22Rv1 (cell line): ENCODE data around the gene KLRF1.

Source experiments
- H3K27ac ChIP-seq: fragments of 450-650 bp; 2 replicates; pipeline ENCODE4 v1.5.1; 2017
- CTCF ChIP-seq: fragments of 450-650 bp; IDR thresholded peaks from 2 replicates; pipeline ENCODE4 v1.5.1; 2017; ENCODE audit warnings: mild to moderate bottlenecking
- ZFX ChIP-seq: fragments of 450-650 bp; IDR thresholded peaks from 2 replicates; pipeline ENCODE4 v1.6.1; 2017; ENCODE audit warnings: antibody characterized with exemption, borderline replicate concordance

The KLRF1 gene

DNA sequence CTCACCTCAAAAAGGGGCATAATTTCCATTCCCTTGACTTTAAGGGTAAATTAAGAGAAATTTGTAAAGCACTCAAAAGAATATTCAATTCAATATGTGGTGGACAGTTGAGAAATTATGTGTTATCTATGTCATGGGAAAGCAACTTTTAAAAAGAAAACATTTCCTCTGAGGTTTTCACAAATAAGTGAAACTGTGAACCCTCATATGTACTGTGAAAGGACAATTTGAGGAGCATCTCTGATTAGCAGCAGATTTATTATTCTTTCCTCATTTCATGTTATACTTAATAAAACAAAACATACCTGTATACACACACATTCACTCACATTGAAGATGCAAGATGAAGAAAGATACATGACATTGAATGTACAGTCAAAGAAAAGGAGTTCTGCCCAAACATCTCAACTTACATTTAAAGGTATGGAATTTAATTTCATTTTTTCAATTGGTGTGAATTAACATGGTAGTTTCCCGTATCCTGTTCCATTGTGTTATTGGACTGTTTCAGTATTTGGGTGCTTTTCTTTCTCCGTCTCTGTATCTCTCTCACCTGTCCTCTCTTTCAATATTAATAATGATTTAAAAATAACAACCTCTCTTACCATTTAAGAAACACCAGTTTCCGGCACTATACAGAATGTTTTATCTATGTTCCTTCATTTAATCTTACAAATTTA, at the start of gene KLRF1:
TSS of gene KLRF1 (plus strand) at position 273 of the 680 bp plus-strand sequence. CDS start at position 337, 64 bp downstream.
- TF ChIP-seq ZFX, result no peak
- TF ChIP-seq CTCF, result no peak
- no peak within 1 kb of the TSS for H3K27ac ChIP-seq

- H3K27ac ChIP-seq, result no peak overlapping the region
- TF ChIP-seq ZFX (no peak), CTCF (no peak)
Measured at GRCh38 chr12:9779209-9779608, 48.1 kb upstream of the KLRF1 start.

- TF ChIP-seq ZFX (no peak), CTCF (no peak)
- H3K27ac ChIP-seq, result no peak overlapping the region
Measured at GRCh38 chr12:9781360-9781759, 45.9 kb upstream of the KLRF1 start.

DNA sequence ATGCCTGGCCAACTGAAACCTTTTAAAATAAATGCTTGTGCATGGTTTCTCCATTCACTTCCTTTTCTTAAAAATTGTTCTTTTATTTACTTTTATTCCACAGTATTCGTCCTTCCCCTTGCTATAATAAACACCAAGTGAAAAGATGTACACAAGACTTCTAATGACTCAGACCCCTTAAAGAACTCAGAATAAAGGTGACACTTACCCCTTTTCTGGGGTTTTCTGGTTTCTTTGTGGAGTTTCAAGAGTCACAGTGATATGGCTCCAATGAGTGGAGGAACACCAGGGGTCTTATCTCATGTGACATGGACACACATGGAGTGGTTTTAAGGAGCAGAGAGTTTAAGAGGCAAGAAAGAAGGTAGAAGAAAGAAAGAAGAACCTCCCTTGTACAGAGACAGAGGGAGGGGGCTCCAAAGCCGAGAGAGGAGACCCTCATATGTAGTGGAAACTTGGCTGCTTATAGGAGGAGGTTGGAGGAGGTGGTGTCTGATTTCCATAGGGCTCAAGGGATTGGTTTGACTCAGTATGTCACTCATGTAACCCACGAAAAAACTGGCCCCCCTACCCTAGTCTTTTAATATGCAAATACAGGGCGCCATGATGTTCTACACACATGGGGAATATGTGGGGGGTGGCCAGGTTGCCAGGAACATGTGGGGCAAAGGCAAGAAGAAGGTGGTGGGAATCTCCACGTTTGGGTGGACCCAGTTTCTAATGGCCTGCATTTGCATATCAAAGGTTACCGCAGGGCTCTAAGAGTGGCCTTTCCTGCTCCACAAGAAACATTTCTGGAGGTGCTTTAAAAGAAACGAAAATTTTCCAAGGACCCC, 44.5 kb upstream of the KLRF1 start:
- TF ChIP-seq ZFX (no peak), CTCF (no peak)
- no peak overlapping the region for H3K27ac ChIP-seq

DNA sequence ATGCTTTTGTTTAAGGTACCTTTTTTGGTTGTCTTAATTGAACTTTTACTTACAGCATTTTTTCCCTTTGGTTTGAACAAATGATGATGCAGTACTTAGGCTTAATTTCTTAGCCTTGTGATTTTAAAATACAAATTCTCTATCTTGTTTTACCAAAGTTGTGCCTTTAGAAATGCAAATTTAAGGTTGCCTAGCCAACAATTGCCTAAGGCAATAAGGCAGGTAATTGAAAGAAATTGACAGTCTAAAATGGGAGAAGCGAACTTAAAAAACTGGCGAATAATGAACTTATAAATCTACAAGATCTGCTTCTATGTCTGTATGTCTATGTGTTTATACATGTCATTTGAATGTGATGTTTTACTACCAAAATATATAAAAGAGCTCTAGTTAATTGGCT, 43.0 kb upstream of the KLRF1 start:
- H3K27ac ChIP-seq, result no peak overlapping the region
- TF ChIP-seq CTCF (no peak), ZFX (no peak)

GRCh38 chr12:9784816-9785215, 42.5 kb upstream of the KLRF1 start:
- TF ChIP-seq CTCF, result no peak
- no peak for TF ChIP-seq ZFX
- no peak overlapping the region for H3K27ac ChIP-seq
